Stimulated activated CD8-positive, alpha-beta memory T cell treated with anti-CD3 and anti-CD28 coated beads, Interleukin-12 subunit alpha, Interleukin-12 subunit beta, amount 100 ng/mL, for 4 hours (primary cell): ENCODE data around the gene NCKAP5.

ENCODE experiments used
- DNase-seq: peaks from one replicate; pipeline ENCODE4 v3.0.0-alpha.2; 2020; ENCODE audit warnings: low read depth

The NCKAP5 gene

GRCh38 chr2:132797556-132797955, 770.7 kb downstream of the NCKAP5 start:
- DNase-seq = no peak

- no peak for DNase-seq
Measured at GRCh38 chr2:132797071-132797470, 771.2 kb downstream of the NCKAP5 start.

- DNase-seq = no peak
Measured at GRCh38 chr2:132795220-132795619, 773.0 kb downstream of the NCKAP5 start.

DNA sequence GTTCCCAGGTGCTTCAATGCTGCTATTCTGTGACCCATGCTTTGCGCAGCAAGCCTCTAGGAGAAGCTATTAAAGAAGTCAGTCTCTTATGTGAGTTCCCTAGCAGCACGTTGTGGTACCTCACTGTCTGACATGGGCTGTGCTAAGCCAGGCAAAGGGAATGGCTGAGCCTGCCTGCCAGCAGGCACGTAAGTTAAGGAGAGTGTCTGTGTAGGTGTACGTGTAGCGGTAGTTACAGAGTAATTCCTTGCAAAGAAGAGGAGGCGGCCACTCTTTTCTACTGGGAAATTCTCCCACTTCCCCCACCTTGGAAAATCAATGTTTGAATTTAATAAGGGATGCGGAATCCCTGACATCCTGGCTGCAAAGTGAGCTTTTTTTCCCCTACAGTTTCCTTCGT, 774.7 kb downstream of the NCKAP5 start:
- DNase-seq = no peak

- DNase-seq = no peak
Measured at GRCh38 chr2:132790207-132790785, 778.0 kb downstream of the NCKAP5 start.

DNA sequence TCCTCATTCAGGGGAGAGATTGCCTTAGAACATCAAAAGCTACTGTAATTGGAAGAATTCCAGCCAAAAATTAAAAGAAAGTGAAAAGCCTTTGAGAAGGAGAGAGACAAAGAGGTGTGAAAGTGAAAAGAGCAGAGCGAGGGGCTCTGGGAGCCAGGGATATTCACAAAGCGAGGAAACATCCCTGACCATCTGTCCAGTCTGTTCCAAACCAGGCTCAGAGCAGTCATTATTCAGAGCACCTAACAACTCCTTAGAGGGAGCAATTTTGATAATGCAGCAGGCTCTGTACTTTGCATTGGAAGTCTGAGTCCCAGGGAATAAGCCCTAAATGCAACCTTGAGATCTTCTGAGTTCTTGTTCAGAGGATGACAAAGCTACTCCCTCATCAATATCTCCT, 779.2 kb downstream of the NCKAP5 start:
- no peak for DNase-seq

DNA sequence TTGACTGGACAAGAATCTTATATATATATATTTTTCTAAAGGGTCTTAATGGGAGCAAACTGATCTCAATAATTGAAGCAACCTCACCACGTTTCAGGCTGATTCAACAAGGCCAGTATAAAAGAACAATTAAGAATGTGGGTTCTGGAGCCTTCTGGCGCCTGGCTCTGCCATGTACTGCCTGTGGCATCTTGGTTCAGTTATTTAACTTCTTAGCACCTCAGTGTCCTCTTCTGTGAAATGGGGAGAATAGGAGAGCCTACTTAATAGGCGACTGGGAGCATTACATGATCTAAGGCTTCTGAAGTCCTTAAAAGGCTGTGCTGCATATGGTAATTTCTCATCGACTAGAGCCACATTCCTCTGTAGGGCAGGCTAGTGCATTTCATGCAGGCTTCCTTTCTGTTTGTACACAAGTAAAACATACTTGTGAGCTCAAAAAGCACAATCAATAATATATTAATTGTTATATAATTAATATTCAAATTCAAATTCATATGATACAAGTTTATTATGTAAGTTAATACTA, 779.9 kb downstream of the NCKAP5 start:
- DNase-seq = no peak

GRCh38 chr2:132783883-132784282, 784.4 kb downstream of the NCKAP5 start:
- DNase-seq = no peak

GRCh38 chr2:132782176-132782783, 786.0 kb downstream of the NCKAP5 start:
- DNase-seq = no peak

DNA sequence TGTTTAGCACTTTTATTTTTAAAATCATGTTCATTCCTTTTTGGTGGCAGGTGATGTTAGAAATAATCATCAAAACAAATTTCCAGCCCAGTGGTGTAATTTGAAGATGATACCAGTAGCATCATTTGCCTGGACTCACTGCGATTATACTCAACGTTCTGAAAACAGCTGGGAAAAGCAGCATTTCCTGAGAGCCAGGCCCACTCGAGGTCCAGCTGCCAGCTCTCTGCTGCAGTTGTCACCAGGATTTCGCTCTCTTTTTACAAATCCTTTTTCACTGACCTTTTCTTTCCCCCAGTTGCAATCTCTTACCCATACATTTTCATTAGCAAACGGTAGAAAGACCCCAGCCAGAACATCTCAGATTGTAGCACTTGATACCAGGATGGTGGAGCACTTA, 787.6 kb downstream of the NCKAP5 start:
- DNase-seq = no peak

GRCh38 chr2:132779206-132779721, 789.0 kb downstream of the NCKAP5 start:
- DNase-seq = no peak

DNA sequence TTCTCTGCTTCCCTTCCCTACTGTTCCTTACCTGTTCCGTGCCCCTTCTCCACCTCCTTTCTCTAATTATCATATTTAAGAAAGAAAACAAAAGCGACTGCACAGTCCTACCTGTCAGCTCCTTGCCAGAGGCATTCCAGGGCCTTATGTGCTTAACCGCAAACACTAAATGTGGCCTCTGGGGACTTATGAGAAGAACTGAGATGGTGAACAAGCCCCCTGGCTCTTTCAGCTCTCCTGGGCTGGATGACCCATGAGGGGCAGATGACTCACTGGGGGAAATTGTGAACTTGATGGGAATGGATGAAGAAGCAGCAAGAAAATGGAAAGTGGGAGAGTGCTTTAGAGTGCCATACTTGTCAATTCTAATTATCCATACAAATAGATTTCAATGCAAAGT, 792.0 kb downstream of the NCKAP5 start:
- DNase-seq = no peak

GRCh38 chr2:132774189-132774588, 794.1 kb downstream of the NCKAP5 start:
- DNase-seq = no peak

- DNase-seq = no peak
Measured at GRCh38 chr2:132773331-132773730, 794.9 kb downstream of the NCKAP5 start.

DNA sequence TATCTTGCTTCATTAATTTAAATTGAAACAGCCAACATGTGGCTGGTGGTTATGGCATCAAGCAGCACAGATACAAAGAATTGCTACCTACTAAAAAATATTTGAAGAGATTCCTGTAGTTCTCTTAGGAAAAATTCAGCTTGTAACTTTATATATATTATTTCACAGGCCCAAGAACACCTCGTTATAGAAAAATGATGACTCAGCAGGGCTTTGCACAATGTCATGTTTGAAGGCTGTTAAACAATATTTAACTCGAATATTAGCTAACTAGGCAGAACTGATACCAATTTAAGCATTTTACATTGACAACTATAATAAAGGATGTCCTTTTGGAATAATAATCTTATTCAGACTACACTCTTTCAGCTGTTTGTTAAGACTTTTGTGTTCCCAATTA, 795.9 kb downstream of the NCKAP5 start:
- DNase-seq = no peak

- DNase-seq = no peak
Measured at GRCh38 chr2:132766573-132766972, 801.7 kb downstream of the NCKAP5 start.

GRCh38 chr2:132761437-132761836, 806.8 kb downstream of the NCKAP5 start:
- DNase-seq = no peak

GRCh38 chr2:132760971-132761370, 807.3 kb downstream of the NCKAP5 start:
- no peak for DNase-seq

DNA sequence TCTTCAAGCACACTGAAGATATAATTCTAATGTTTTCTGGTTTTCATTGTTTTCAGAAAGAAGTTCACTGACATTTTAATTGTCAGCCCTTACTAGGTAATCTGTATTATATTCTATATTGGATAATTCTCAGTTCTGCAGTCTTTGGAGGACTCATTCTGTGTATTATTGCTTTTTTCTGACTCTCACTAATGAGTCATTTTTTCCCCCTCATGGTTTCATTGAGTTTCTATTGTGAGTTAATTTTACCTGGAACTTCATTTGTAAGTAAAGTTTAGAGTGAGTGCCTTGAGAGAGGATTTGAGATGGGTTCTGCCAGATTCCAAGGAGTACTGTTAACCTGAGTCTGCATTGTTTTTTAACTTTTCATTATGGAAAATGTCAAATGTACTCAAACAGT, 807.9 kb downstream of the NCKAP5 start:
- DNase-seq = no peak

DNA sequence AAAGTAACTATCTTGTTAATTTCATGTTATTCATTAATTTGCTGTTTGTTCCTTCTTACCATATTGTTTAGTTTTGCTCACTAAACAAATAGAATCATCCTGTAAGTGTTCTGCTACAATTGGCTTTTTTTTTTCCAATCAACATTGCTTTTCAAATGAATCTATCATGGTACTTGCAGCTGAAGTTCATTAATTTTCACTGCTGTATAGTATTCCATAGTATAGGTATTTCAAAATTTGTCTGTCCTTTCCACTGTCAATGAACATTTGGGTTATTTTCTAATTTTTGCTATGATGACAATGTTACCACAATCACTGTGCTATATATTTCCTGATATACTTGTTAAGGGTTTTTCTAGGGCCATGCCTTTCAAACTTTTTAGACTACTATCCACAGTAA, 809.3 kb downstream of the NCKAP5 start:
- DNase-seq = no peak

GRCh38 chr2:132757676-132758075, 810.6 kb downstream of the NCKAP5 start:
- no peak for DNase-seq

DNA sequence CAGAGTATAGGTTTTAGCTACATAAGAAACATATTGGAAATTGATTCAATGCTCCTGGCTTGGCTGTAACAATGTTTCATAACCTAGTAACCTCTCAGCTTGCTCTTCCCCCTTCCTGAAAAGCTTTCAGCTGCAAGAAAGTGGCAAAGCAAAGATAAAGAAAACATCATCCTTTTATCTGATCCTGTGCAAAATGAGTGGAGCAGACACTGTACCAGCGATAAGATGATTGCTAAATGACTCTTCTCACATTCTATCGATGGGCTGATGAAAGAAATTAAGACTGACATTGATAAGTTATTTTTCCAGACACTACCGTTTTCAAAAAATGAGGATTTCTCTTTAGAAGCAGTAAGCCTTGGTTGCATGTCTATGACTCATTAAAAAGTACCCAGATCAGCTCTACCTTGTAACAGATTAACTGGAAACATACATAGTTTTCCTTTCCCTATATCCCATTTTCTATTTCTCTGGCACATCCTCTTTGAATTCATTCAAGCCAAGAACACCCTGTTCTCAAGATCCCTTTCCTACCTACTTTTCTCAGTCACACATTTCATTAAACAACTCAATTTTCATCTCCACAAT, 811.2 kb downstream of the NCKAP5 start:
- DNase-seq = no peak

DNA sequence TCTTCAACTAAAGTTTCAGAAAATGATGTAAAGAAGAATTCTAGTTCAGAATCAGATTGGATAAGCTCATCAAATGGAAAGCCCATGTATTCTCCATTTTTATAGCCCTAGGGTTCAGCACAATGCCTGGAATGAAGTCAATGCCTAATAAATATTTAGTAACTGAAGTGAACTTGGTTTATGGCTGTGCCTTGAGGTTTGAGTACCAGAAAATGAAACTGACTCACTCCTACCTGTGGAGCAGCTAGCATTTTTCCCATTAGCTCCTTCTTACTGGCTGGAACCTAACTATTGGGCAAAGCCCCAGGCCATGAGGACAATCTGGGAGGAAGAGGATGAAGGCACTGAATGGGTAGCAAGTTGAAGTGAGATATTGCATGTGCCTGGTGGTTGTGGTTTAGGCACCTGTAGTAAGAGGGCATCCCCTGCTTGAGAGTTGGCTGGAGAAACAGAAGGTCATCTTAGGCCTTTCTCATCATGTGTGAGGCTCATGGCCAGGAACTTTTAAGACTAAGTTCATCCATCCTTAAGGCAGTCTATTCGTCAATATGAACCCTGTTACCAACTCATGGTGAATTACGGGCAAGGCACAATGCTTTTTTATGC, 813.3 kb downstream of the NCKAP5 start:
- no peak for DNase-seq
